CD14-positive monocyte (primary cell): ENCODE measurements around the gene PARVB. TPM values are rescaled to one million over a fixed set of nuclear protein-coding genes. Genes with fewer than 3 reads are reported as not detected.

ENCODE experiments used
- DNase-seq, 3 donors: peaks; one replicate each; pipeline ENCODE4 v3.0.0-alpha.2; 2011 to 2022
- H2AFZ ChIP-seq: 2 replicates; pipeline ENCODE4 v1.6.0; 2012; ENCODE audit warnings: mild to moderate bottlenecking, low read depth, low read length, inconsistent platforms; ENCODE audit not compliant: insufficient read depth, poor library complexity, severe bottlenecking
- H3K27ac ChIP-seq, 2 donors: 1 replicate in 1 of 2; 2 replicates in 1 of 2; pipeline ENCODE4 v1.5.1; 2012 to 2013; ENCODE audit warnings: low read length in 2 of 2, control low read depth in 1 of 2, inconsistent platforms in 1 of 2, low read depth in 1 of 2, mild to moderate bottlenecking in 1 of 2
- H3K27me3 ChIP-seq, 2 donors: one replicate each; pipeline versions ENCODE4 v1.6.0 to v1.6.1; 2011 to 2013; ENCODE audit warnings: low read length in 2 of 2; ENCODE audit not compliant: control insufficient read depth in 2 of 2, insufficient read depth in 2 of 2
- H3K36me3 ChIP-seq, 2 donors: replicated peaks in 1 of 2; 1 replicate in 1 of 2; 2 replicates in 1 of 2; pipeline versions ENCODE4 v1.5.1 to v1.6.1; 2012 to 2013; ENCODE audit warnings: low read length in 2 of 2, control low read depth in 1 of 2, inconsistent platforms in 1 of 2, mild to moderate bottlenecking in 1 of 2; ENCODE audit not compliant: insufficient read depth in 2 of 2, control insufficient read depth in 1 of 2
- H3K4me1 ChIP-seq, 2 donors: 1 replicate in 1 of 2; 2 replicates in 1 of 2; pipeline versions ENCODE4 v1.5.1 to v1.6.1; 2012 to 2013; ENCODE audit warnings: low read length in 2 of 2, control low read depth in 1 of 2, inconsistent platforms in 1 of 2, mild to moderate bottlenecking in 1 of 2, moderate library complexity in 1 of 2; ENCODE audit not compliant: insufficient read depth in 2 of 2, control insufficient read depth in 1 of 2
- H3K4me2 ChIP-seq: replicated peaks from 2 replicates; pipeline ENCODE3; 2012; ENCODE audit warnings: low read length, moderate library complexity, mild to moderate bottlenecking; ENCODE audit not compliant: poor library complexity, severe bottlenecking; ENCODE audit errors: extremely low read depth
- H3K4me3 ChIP-seq, 3 experiments: fragments of 200-600 bp in 1 of 3; sonication (generic) in 1 of 3; replicated peaks in 1 of 3; 1 replicate in 2 of 3; 2 replicates in 1 of 3; pipeline ENCODE4 v1.5.1; 2011 to 2013; ENCODE audit warnings: low read length in 3 of 3, mild to moderate bottlenecking in 3 of 3, control low read depth in 2 of 3, low read depth in 2 of 3, inconsistent platforms in 1 of 3, moderate library complexity in 1 of 3
- H3K79me2 ChIP-seq: 2 replicates; pipeline ENCODE4 v1.6.0; 2012; ENCODE audit warnings: mild to moderate bottlenecking, control low read depth, inconsistent platforms, low read length, moderate library complexity; ENCODE audit not compliant: insufficient read depth
- H3K9ac ChIP-seq: 2 replicates; pipeline ENCODE4 v1.6.0; 2017; ENCODE audit warnings: low read length, mild to moderate bottlenecking; ENCODE audit not compliant: insufficient read depth, poor library complexity, severe bottlenecking
- H3K9me3 ChIP-seq, 2 donors: replicated peaks in 1 of 2; 1 replicate in 1 of 2; 2 replicates in 1 of 2; pipeline versions ENCODE4 v1.5.1 to v1.6.1; 2012 to 2013; ENCODE audit warnings: low read length in 2 of 2, control low read depth in 1 of 2; ENCODE audit not compliant: control insufficient read depth in 1 of 2, insufficient read depth in 1 of 2
- H4K20me1 ChIP-seq: 2 replicates; pipeline ENCODE4 v1.6.0; 2012; ENCODE audit warnings: mild to moderate bottlenecking, low read length, control low read depth, moderate library complexity; ENCODE audit not compliant: insufficient read depth
- H3K27ac Mint-ChIP-seq, 7 donors: one replicate each; pipeline ENCODE4 v1.8.0; 2020; ENCODE audit warnings: mild to moderate bottlenecking in 7 of 7, mixed read lengths in 7 of 7, moderate library complexity in 6 of 7, inconsistent platforms in 2 of 7
- H3K27me3 Mint-ChIP-seq, 3 donors: one replicate each; pipeline ENCODE4 v1.8.0; 2021 to 2022; ENCODE audit warnings: low read depth in 3 of 3, mild to moderate bottlenecking in 3 of 3, mixed read lengths in 3 of 3, moderate library complexity in 3 of 3, inconsistent platforms in 1 of 3
- H3K36me3 Mint-ChIP-seq, 2 donors: one replicate each; pipeline ENCODE4 v1.8.0; 2020; ENCODE audit warnings: mixed read lengths in 2 of 2, inconsistent platforms in 1 of 2, mild to moderate bottlenecking in 1 of 2
- H3K4me1 Mint-ChIP-seq: one replicate; pipeline ENCODE4 v1.8.0; 2020; ENCODE audit warnings: mild to moderate bottlenecking, mixed read lengths
- H3K4me3 Mint-ChIP-seq, 2 donors: one replicate each; pipeline ENCODE4 v1.8.0; 2020; ENCODE audit warnings: mild to moderate bottlenecking in 2 of 2, mixed read lengths in 2 of 2, moderate library complexity in 1 of 2
- H3K9me3 Mint-ChIP-seq, 7 donors: one replicate each; pipeline ENCODE4 v1.8.0; 2020 to 2022; ENCODE audit warnings: mixed read lengths in 7 of 7, mild to moderate bottlenecking in 6 of 7, moderate library complexity in 6 of 7, inconsistent platforms in 2 of 7
- CTCF ChIP-seq: fragments of 200-600 bp; IDR thresholded peaks from one replicate; pipeline ENCODE4 v1.8.0; 2022; ENCODE audit warnings: antibody characterized with exemption, mild to moderate bottlenecking
- WGBS: methylation state at CpG from one replicate; pipeline ENCODE4 v1.1.5; 2013; ENCODE audit warnings: missing lambda C conversion rate; ENCODE audit not compliant: insufficient coverage; 5-methylcytosine and 5-hydroxymethylcytosine counted together
- intact Hi-C, 2 donors: fragments of 100-400 bp; cut with micrococcal nuclease; formaldehyde crosslinking; loops; one replicate each; pipeline versions ENCODE4 v1.15.0 to v1.15.1; 2023
- polyA plus RNA-seq, 3 donors: library from polyadenylated mRNA; depleted of rRNA in 1 of 3; unstranded in 2 of 3; stranded (reverse) in 1 of 3; fragments of 300-500 nt in 2 of 3; fragments of >200 nt in 1 of 3; fragmentation: Illumina TruSeq in 2 of 3; gene quantifications; 1 replicate in 2 of 3; 2 replicates in 1 of 3; pipeline ENCODE4 v1.2.3, GENCODE V29; 2012 to 2021

Gene PARVB
- polyA plus RNA-seq, 3 donors = 13.4 to 38.5 (median 17.9) TPM

- Histone ChIP-seq H3K4me2 (no peak overlapping the region), H3K9ac (no peak overlapping the region), H3K27ac (no peak overlapping the region), H3K4me1 (no peaks in the 10 kb centered on the region), H3K4me3 (no peak overlapping the region), H3K36me3 (no peaks in the 10 kb centered on the region), H4K20me1 (peaks cover 17% of the 10 kb centered on the region), H3K27me3 (no peaks in the 10 kb centered on the region), H2AFZ (no peak overlapping the region), H3K9me3 (no peaks in the 10 kb centered on the region), H3K79me2 (peaks cover 16% of the 10 kb centered on the region)
- no peaks in the 10 kb centered on the region for H3K9me3 Mint-ChIP-seq
- intact Hi-C loops = no loop called here
- no peak for TF ChIP-seq CTCF
- no peak overlapping the region for H3K4me3 Mint-ChIP-seq
- H3K4me1 Mint-ChIP-seq = no peaks in the 10 kb centered on the region
- no peak for DNase-seq
- H3K27me3 Mint-ChIP-seq = peaks cover 0 to 8% (median 0%) of the 10 kb centered on the region in 3 donors
- peaks cover 11 to 16% of the 10 kb centered on the region in 2 donors for H3K36me3 Mint-ChIP-seq
- 94% methylated on average over 8 of the region's 8 CpGs for WGBS
- H3K27ac Mint-ChIP-seq = peak overlapping the region in 3 of 7 donors; percentile 38 to 59 (median 56)
Observed at GRCh38 chr22:44076825-44077224, 52.7 kb downstream of the PARVB start.

GRCh38 chr22:44080936-44081861 lies 57.1 kb downstream of the PARVB start:
- peak; percentile 92 for TF ChIP-seq CTCF
- Mint-ChIP-seq H3K4me1 (no peaks in the 10 kb centered on the region), H3K4me3 (no peak overlapping the region), H3K9me3 (peaks cover 0 to 12% (median 3%) of the 10 kb centered on the region in 7 donors), H3K36me3 (peaks cover 33 to 34% of the 10 kb centered on the region in 2 donors), H3K27ac (no peak overlapping the region), H3K27me3 (peaks cover 0 to 3% (median 3%) of the 10 kb centered on the region in 3 donors)
- Histone ChIP-seq H3K9me3 (peaks cover 0 to 10% of the 10 kb centered on the region in 2 donors), H3K27me3 (no peaks in the 10 kb centered on the region), H3K4me1 (no peaks in the 10 kb centered on the region), H4K20me1 (peaks cover 21% of the 10 kb centered on the region), H3K9ac (no peak overlapping the region), H3K79me2 (no peaks in the 10 kb centered on the region), H3K4me2 (no peak overlapping the region), H2AFZ (no peak overlapping the region), H3K27ac (no peak overlapping the region), H3K4me3 (no peak overlapping the region), H3K36me3 (peaks cover 0 to 27% of the 10 kb centered on the region in 2 donors)
- intact Hi-C loops = loop anchor here (1.0 to 5.0 kb wide), 3 partner anchors 88 to 546 kb away; no protein-coding TSS in a partner anchor
- WGBS = 55% methylated on average over 21 of the region's 27 CpGs
- peak; percentile 60 to 71 (median 66) for DNase-seq
